Parathyroid adenoma (tissue), 2 donors: ENCODE measurements around the gene TMEM271.

Experiments used
- H2AFZ ChIP-seq: fragments of 300-600 bp; sonication (generic); one replicate; pipeline ENCODE4 v1.7.0; 2017; ENCODE audit warnings: antibody characterized with exemption, mild to moderate bottlenecking
- H3K27ac ChIP-seq: fragments of 300-600 bp; sonication (generic); one replicate; pipeline ENCODE4 v1.7.0; 2017
- H3K27me3 ChIP-seq: fragments of 300-600 bp; sonication (generic); one replicate; pipeline ENCODE4 v1.7.0; 2017; ENCODE audit warnings: low read length; ENCODE audit not compliant: control insufficient read depth, insufficient read depth
- H3K36me3 ChIP-seq: fragments of 300-600 bp; sonication (generic); one replicate; pipeline ENCODE4 v1.7.0; 2017; ENCODE audit warnings: low read length; ENCODE audit not compliant: control insufficient read depth, insufficient read depth
- H3K4me1 ChIP-seq: fragments of 300-600 bp; sonication (generic); one replicate; pipeline ENCODE4 v1.7.0; 2017; ENCODE audit warnings: control low read depth
- H3K4me2 ChIP-seq: fragments of 300-600 bp; sonication (generic); one replicate; pipeline ENCODE4 v1.7.0; 2017; ENCODE audit warnings: low read length
- H3K4me3 ChIP-seq: fragments of 300-600 bp; sonication (generic); one replicate; pipeline ENCODE4 v1.7.0; 2017; ENCODE audit warnings: low read depth, low read length
- H3K79me2 ChIP-seq: fragments of 300-600 bp; sonication (generic); one replicate; pipeline ENCODE4 v1.7.0; 2017; ENCODE audit warnings: control low read depth
- H3K9ac ChIP-seq: fragments of 300-600 bp; sonication (generic); one replicate; pipeline ENCODE4 v1.7.0; 2017; ENCODE audit warnings: mild to moderate bottlenecking
- H3K9me3 ChIP-seq: fragments of 300-600 bp; sonication (generic); one replicate; pipeline ENCODE4 v1.7.0; 2017; ENCODE audit warnings: low read length; ENCODE audit not compliant: control insufficient read depth
- CTCF ChIP-seq: fragments of 300-600 bp; sonication (generic); IDR thresholded peaks from one replicate; pipeline ENCODE4 v1.7.0; 2017; ENCODE audit warnings: antibody characterized with exemption, mild to moderate bottlenecking
- donor health status: primary hyperparathyroidism.

Gene TMEM271

GRCh38 chr4:575281-576141 lies 584 bp downstream of the TMEM271 start:
- Histone ChIP-seq H3K9ac (no peak overlapping the region), H3K27me3 (peaks cover 6% of the 10 kb centered on the region), H3K27ac (no peak overlapping the region), H3K4me3 (no peak overlapping the region), H3K4me1 (no peaks in the 10 kb centered on the region), H3K79me2 (no peaks in the 10 kb centered on the region), H3K9me3 (no peaks in the 10 kb centered on the region), H3K36me3 (no peaks in the 10 kb centered on the region), H3K4me2 (no peak overlapping the region), H2AFZ (no peak overlapping the region)
- TF ChIP-seq CTCF: no peak

- no peak overlapping the region for H3K9ac ChIP-seq
- H3K27me3 ChIP-seq: peaks cover 6% of the 10 kb centered on the region
- no peaks in the 10 kb centered on the region for H3K79me2 ChIP-seq
- H3K4me1 ChIP-seq: no peaks in the 10 kb centered on the region
- no peak overlapping the region for H3K4me3 ChIP-seq
- H3K4me2 ChIP-seq: no peak overlapping the region
- no peak for TF ChIP-seq CTCF
- no peaks in the 10 kb centered on the region for H3K36me3 ChIP-seq
- H3K27ac ChIP-seq: no peak overlapping the region
- no peak overlapping the region for H2AFZ ChIP-seq
- no peaks in the 10 kb centered on the region for H3K9me3 ChIP-seq
These were observed 1.5 kb downstream of the TMEM271 start for GRCh38 chr4:574346-575161.

GRCh38 chr4:573122-573892 lies 2.8 kb downstream of the TMEM271 start:
- H3K27ac ChIP-seq: no peak overlapping the region
- TF ChIP-seq CTCF: no peak
- H3K27me3 ChIP-seq: peaks cover 6% of the 10 kb centered on the region
- no peak overlapping the region for H3K4me2 ChIP-seq
- H3K79me2 ChIP-seq: no peaks in the 10 kb centered on the region
- H3K9me3 ChIP-seq: no peaks in the 10 kb centered on the region
- no peaks in the 10 kb centered on the region for H3K36me3 ChIP-seq
- no peak overlapping the region for H3K9ac ChIP-seq
- H2AFZ ChIP-seq: no peak overlapping the region
- H3K4me3 ChIP-seq: no peak overlapping the region
- no peaks in the 10 kb centered on the region for H3K4me1 ChIP-seq

GRCh38 chr4:572594-572993 lies 3.5 kb downstream of the TMEM271 start:
- TF ChIP-seq CTCF: no peak
- no peak overlapping the region for H3K27ac ChIP-seq

More at GRCh38 chr4:572594-572993, 3.5 kb downstream of the TMEM271 start:
- Histone ChIP-seq H3K36me3 (no peaks in the 10 kb centered on the region), H3K79me2 (no peaks in the 10 kb centered on the region), H3K4me2 (no peak overlapping the region), H3K9ac (no peak overlapping the region), H3K27me3 (peaks cover 6% of the 10 kb centered on the region), H3K9me3 (no peaks in the 10 kb centered on the region), H3K4me1 (no peaks in the 10 kb centered on the region), H3K4me3 (no peak overlapping the region), H2AFZ (no peak overlapping the region)
